Fibroblast of skin of left biceps (primary cell): ENCODE measurements around the gene PRSS22.

Experiments used
- DNase-seq, 2 experiments: peaks; one replicate each; pipeline ENCODE4 v3.0.0-alpha.2; 2013; ENCODE audit warnings: low read depth in 2 of 2

PRSS22 gene

GRCh38 chr16:2829501-2830354, 28.2 kb downstream of the PRSS22 start, which contains the start of gene ZG16B:
Gene ZG16B, plus strand, starts transcription at chr16:2830303. Its CDS starts 139 bp downstream, at chr16:2830442.
- no peak for DNase-seq

- no peak for DNase-seq
Measured at GRCh38 chr16:2828876-2829430, 29.0 kb downstream of the PRSS22 start.

- DNase-seq: no peak
Measured at GRCh38 chr16:2828521-2828840, 29.5 kb downstream of the PRSS22 start.

GRCh38 chr16:2827831-2828520, 30.0 kb downstream of the PRSS22 start:
- no peak for DNase-seq

DNA sequence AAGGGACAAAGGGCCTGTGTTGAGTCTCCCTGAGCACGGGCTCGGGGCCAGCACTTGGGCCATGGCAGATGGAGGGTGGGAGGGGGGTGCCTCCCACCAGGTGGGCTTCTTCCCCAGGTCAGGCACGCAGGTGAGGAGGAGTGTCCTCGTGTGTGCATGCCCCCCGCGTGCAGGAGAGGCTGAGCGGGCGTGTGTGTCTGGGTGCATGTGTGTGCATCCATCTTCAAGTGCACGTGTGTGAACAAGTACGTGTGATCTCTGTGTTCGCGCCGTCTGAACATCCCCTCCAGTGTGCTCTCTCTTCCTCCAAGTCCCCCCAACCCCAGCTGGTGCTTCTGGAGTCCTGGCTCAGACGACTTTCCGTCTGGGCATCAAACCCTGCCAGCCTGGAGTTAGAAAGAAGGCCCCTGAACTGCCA, 30.6 kb downstream of the PRSS22 start:
- no peak for DNase-seq

DNA sequence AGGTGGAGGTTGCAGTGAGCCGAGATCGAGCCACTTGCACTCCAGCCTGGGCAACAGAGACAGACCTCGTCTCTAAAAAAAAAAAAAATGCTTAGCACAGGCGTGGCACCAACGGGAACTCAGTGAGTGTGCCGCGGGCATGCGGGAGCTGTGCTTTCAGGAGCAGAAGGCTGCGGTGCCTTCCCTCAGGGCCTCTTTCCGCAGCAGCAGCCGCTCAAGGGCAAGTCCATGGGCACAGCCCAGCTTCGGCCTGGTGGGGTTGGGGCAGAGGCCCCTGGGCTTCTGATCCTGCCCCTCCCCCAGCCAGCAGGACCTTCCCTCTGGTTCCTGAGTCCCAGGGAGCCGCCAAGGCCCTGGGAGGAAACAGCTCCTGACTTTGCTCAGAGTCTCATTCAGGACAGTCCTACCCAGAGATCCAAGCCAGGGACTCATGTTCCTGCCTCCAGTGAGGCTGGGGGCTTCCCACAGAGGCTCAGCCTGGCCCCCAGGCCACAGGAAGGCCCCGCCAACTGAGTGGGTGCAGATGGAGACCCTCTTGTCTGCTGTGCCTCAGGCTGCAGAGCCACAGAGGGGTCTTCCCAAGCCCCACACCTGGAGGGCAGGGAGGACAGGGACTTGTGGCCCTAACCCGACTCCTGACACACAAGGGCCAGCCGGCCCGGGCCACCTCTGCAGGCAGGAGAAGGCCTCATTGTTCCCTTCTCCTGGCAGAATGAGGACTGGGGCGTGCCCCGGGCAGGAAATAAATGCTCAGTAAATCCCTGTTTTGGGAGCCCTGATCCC, 31.2 kb downstream of the PRSS22 start:
- no peak for DNase-seq

- DNase-seq: no peak
Measured at GRCh38 chr16:2825906-2826305, 32.1 kb downstream of the PRSS22 start.

GRCh38 chr16:2825049-2825742, 32.8 kb downstream of the PRSS22 start:
- no peak for DNase-seq

DNA sequence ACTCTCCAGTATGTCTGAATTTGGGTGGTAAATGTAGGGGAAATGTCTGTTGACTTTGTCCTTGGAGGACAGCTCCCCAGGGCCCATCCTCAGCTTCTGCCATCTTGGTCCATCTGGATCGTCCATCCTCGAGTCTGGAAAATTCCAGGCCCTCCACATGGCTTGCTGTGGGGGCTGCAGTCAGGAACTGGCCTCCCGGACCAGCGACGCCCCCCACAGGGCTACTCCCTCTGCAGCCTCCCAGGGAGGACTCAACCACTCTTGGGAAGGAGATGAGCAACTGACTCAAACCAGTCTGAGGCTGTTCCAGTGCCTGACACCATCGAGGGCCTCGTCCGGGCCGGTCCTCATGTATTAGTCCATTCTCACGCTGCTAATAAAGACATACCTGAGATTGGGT, 33.3 kb downstream of the PRSS22 start:
- DNase-seq: no peak

- DNase-seq: no peak
Measured at GRCh38 chr16:2822496-2822895, 35.5 kb downstream of the PRSS22 start.

DNA sequence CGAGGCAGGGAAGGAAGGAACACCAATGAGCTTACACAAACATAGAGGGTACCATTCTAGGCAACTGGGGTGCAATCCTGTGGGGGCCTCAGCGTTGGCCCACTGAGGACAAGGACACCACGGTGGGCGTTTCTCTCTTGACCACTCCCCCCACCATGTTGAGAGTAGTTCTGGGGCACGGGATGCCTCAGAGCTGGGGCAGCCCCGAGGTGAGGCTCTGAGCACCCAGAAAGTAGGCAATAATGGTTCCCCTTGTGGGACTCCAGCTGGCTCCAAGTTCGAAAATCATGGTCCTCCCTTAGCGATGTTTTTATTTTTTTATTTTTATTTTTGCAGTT, 35.8 kb downstream of the PRSS22 start:
- no peak for DNase-seq

DNA sequence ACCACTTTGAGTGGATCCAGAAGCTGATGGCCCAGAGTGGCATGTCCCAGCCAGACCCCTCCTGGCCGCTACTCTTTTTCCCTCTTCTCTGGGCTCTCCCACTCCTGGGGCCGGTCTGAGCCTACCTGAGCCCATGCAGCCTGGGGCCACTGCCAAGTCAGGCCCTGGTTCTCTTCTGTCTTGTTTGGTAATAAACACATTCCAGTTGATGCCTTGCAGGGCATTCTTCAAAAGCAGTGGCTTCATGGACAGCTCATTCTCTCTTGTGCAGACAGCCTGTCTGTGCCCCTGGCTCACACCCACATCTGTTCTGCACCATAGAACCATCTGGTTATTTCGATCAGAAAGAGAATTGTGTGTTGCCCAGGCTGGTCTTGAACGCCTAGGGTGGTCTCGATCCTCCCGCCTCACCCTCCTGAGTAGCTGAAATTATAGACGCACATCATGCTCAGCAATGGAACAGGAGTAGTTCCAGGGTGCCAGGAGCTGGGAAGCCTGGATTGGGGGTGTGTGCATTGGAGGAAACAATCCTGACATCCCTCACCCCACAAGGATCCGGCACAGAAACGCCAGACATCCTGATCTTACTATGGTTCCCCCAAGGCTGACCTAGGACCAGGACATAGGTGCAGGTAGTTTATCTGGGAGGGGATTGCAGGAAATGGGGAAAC, 36.3 kb downstream of the PRSS22 start:
- no peak for DNase-seq

GRCh38 chr16:2820836-2821486, 37.0 kb downstream of the PRSS22 start:
- DNase-seq: no peak

GRCh38 chr16:2819939-2820835, 37.8 kb downstream of the PRSS22 start:
- no peak for DNase-seq

GRCh38 chr16:2819179-2819938, 38.6 kb downstream of the PRSS22 start:
- DNase-seq: no peak

GRCh38 chr16:2818272-2818876, 39.6 kb downstream of the PRSS22 start:
- DNase-seq: no peak

- DNase-seq: no peak
Measured at GRCh38 chr16:2817340-2818271, 40.4 kb downstream of the PRSS22 start.
